Mesothelial cell of epicardium (in vitro differentiated cells): ENCODE results near the gene TMEM178B. TPM values are rescaled to one million over a fixed set of nuclear protein-coding genes. Genes with fewer than 3 reads are reported as not detected.

Experiments
- DNase-seq, 2 experiments: peaks; one replicate each; pipeline ENCODE4 v3.0.0; 2021; ENCODE audit warnings: low spot score in 2 of 2; ENCODE audit not compliant: unreplicated experiment in 2 of 2
- H3K27ac Mint-ChIP-seq: 2 replicates; pipeline ENCODE4 v1.8.0; 2021; ENCODE audit warnings: mixed read lengths
- H3K27me3 Mint-ChIP-seq: 2 replicates; pipeline ENCODE4 v1.8.0; 2021; ENCODE audit warnings: low read depth, mixed read lengths
- H3K36me3 Mint-ChIP-seq: 2 replicates; pipeline ENCODE4 v1.8.0; 2021; ENCODE audit warnings: mixed read lengths
- H3K4me1 Mint-ChIP-seq: 2 replicates; pipeline ENCODE4 v1.8.0; 2021; ENCODE audit warnings: mixed read lengths
- H3K4me3 Mint-ChIP-seq: 2 replicates; pipeline ENCODE4 v1.8.0; 2021; ENCODE audit warnings: mild to moderate bottlenecking, moderate library complexity, mixed read lengths
- H3K9me3 Mint-ChIP-seq: 2 replicates; pipeline ENCODE4 v1.8.0; 2021; ENCODE audit warnings: mixed read lengths
- CTCF ChIP-seq: fragments of 200-600 bp; sonication (generic); IDR thresholded peaks from one replicate; pipeline ENCODE4 v1.5.0; 2021; ENCODE audit warnings: antibody characterized with exemption; ENCODE audit not compliant: unreplicated experiment
- total RNA-seq: library from RNA; stranded (reverse); gene quantifications from 3 replicates; pipeline ENCODE4 v1.2.1, GENCODE V29; 2021

TMEM178B gene
- total RNA-seq, 1 donor from 2014 or later, result 0.16 TPM

GRCh38 chr7:141500608-141501007, 426.7 kb downstream of the TMEM178B start:
- Mint-ChIP-seq H3K27me3 (peaks cover 65% of the 10 kb centered on the region), H3K27ac (no peak overlapping the region)
- no peak for DNase-seq

GRCh38 chr7:141501451-141501850, 427.6 kb downstream of the TMEM178B start:
- DNase-seq, result no peak
- Mint-ChIP-seq H3K27me3 (peaks cover 67% of the 10 kb centered on the region), H3K4me1 (no peaks in the 10 kb centered on the region), H3K36me3 (no peaks in the 10 kb centered on the region), H3K9me3 (no peaks in the 10 kb centered on the region), H3K27ac (no peak overlapping the region), H3K4me3 (no peak overlapping the region)
- TF ChIP-seq CTCF, result no peak

More at GRCh38 chr7:141500608-141501007, 426.7 kb downstream of the TMEM178B start:
- Mint-ChIP-seq H3K4me1 (no peaks in the 10 kb centered on the region), H3K36me3 (no peaks in the 10 kb centered on the region), H3K9me3 (no peaks in the 10 kb centered on the region), H3K4me3 (no peak overlapping the region)
- TF ChIP-seq CTCF, result no peak

- peaks cover 10% of the 10 kb centered on the region for H3K4me1 Mint-ChIP-seq
- H3K36me3 Mint-ChIP-seq, result no peaks in the 10 kb centered on the region
- H3K9me3 Mint-ChIP-seq, result peaks cover 11% of the 10 kb centered on the region
- no peak overlapping the region for H3K27ac Mint-ChIP-seq
- peak overlapping the region; percentile 65 for H3K4me3 Mint-ChIP-seq
- no peak for TF ChIP-seq CTCF
- DNase-seq, result no peak
- H3K27me3 Mint-ChIP-seq, result peaks cover 71% of the 10 kb centered on the region
Observed at GRCh38 chr7:141511316-141511675, 437.4 kb downstream of the TMEM178B start.

- peak in 1 of 2 experiments; percentile 38 for DNase-seq
- Mint-ChIP-seq H3K4me1 (peaks cover 10% of the 10 kb centered on the region), H3K27ac (no peak overlapping the region), H3K4me3 (peak overlapping the region; percentile 65), H3K9me3 (peaks cover 11% of the 10 kb centered on the region), H3K27me3 (peaks cover 73% of the 10 kb centered on the region), H3K36me3 (no peaks in the 10 kb centered on the region)
- no peak for TF ChIP-seq CTCF
Observed at GRCh38 chr7:141511676-141512396, 438.0 kb downstream of the TMEM178B start.

- Mint-ChIP-seq H3K27ac (no peak overlapping the region), H3K36me3 (no peaks in the 10 kb centered on the region), H3K4me1 (peaks cover 10% of the 10 kb centered on the region), H3K27me3 (peaks cover 78% of the 10 kb centered on the region), H3K9me3 (peaks cover 11% of the 10 kb centered on the region), H3K4me3 (peak overlapping the region; percentile 65)
- DNase-seq, result no peak
- TF ChIP-seq CTCF, result no peak
Observed at GRCh38 chr7:141512597-141512996, 438.7 kb downstream of the TMEM178B start.
